Neural cell (in vitro differentiated cells): ENCODE measurements around the gene MAP1LC3B. TPM values are rescaled to one million over a fixed set of nuclear protein-coding genes. Genes with fewer than 3 reads are reported as not detected.

Source experiments
- H2AFZ ChIP-seq: fragments of 200-600, 300-800 bp; sonication (generic), shearing (Covaris generic); 2 replicates; pipeline ENCODE4 v1.6.0; 2014; ENCODE audit warnings: low read depth, mild to moderate bottlenecking, antibody characterized with exemption, low read length, moderate library complexity
- H3F3A ChIP-seq: fragments of 200-600 bp; shearing (Covaris generic); 2 replicates; pipeline ENCODE4 v1.6.1; 2016; ENCODE audit warnings: mild to moderate bottlenecking, moderate library complexity, mixed read lengths, antibody characterized with exemption, low read length; ENCODE audit not compliant: insufficient read depth, poor library complexity, severe bottlenecking
- H3K27ac ChIP-seq: fragments of 200-600, 300-800 bp; sonication (generic), shearing (Covaris generic); 2 replicates; pipeline ENCODE4 v1.5.1; 2014; ENCODE audit warnings: mild to moderate bottlenecking, low read length, moderate library complexity
- H3K27me3 ChIP-seq: fragments of 300-800, 200-600 bp; sonication (generic), shearing (Covaris generic); 2 replicates; pipeline ENCODE4 v1.6.0; 2014; ENCODE audit warnings: mild to moderate bottlenecking, low read depth, low read length, moderate library complexity; ENCODE audit not compliant: insufficient read depth
- H3K36me3 ChIP-seq: fragments of 300-800, 200-600 bp; sonication (generic), shearing (Covaris generic); 2 replicates; pipeline ENCODE4 v1.5.1; 2014; ENCODE audit warnings: mild to moderate bottlenecking, antibody characterized with exemption, low read length, moderate library complexity; ENCODE audit not compliant: insufficient read depth
- H3K4me2 ChIP-seq: fragments of 300-800, 200-600 bp; sonication (generic), shearing (Covaris generic); 2 replicates; pipeline ENCODE4 v1.6.0; 2014; ENCODE audit warnings: mild to moderate bottlenecking, low read length
- H3K4me3 ChIP-seq: fragments of 300-800, 200-600 bp; sonication (generic), shearing (Covaris generic); 2 replicates; pipeline ENCODE4 v1.5.1; 2014; ENCODE audit warnings: mild to moderate bottlenecking, low read length, moderate library complexity
- H3K79me2 ChIP-seq: fragments of 200-600 bp; shearing (Covaris generic); replicated peaks from 2 replicates; pipeline ENCODE4 v1.6.0; 2014; ENCODE audit warnings: mild to moderate bottlenecking, low read length, moderate library complexity; ENCODE audit not compliant: insufficient read depth
- H3K9ac ChIP-seq: fragments of 300-800, 200-600 bp; sonication (generic), shearing (Covaris generic); 2 replicates; pipeline ENCODE4 v1.6.1; 2016; ENCODE audit warnings: mild to moderate bottlenecking, low read length, mixed read lengths
- H3K9me2 ChIP-seq: fragments of 200-600 bp; shearing (Covaris generic); 2 replicates; pipeline ENCODE4 v1.6.1; 2016; ENCODE audit warnings: mild to moderate bottlenecking, low read length, mixed read lengths; ENCODE audit not compliant: insufficient read depth
- H3K9me3 ChIP-seq: fragments of 200-600, 300-800 bp; sonication (generic), shearing (Covaris generic); 2 replicates; pipeline ENCODE4 v1.6.1; 2016; ENCODE audit warnings: mild to moderate bottlenecking, mixed run types, low read length, moderate library complexity, mixed read lengths
- H4K20me1 ChIP-seq: fragments of 200-600 bp; shearing (Covaris generic); 2 replicates; pipeline ENCODE4 v1.6.1; 2016; ENCODE audit warnings: mild to moderate bottlenecking, mixed run types; ENCODE audit not compliant: insufficient read depth
- EP300 ChIP-seq: fragments of 450-650 bp; conservative IDR thresholded peaks from 2 replicates; pipeline ENCODE4 v1.6.1; 2014; ENCODE audit warnings: antibody characterized with exemption, mild to moderate bottlenecking, moderate library complexity; ENCODE audit not compliant: poor library complexity, severe bottlenecking
- EZH2 ChIP-seq: fragments of 200-600, 300-800 bp; shearing (Covaris generic), sonication (generic); IDR thresholded peaks from 2 replicates; pipeline ENCODE4 v1.6.1; 2014; ENCODE audit warnings: antibody characterized with exemption, low read length, borderline replicate concordance, mild to moderate bottlenecking; ENCODE audit not compliant: insufficient read depth, poor library complexity, severe bottlenecking
- MXI1 ChIP-seq: fragments of 450-650 bp; conservative IDR thresholded peaks from 2 replicates; pipeline ENCODE4 v1.6.1; 2014; ENCODE audit warnings: antibody characterized with exemption, mild to moderate bottlenecking; ENCODE audit not compliant: poor library complexity, severe bottlenecking
- POLR2AphosphoS5 ChIP-seq: IDR thresholded peaks from 2 replicates; pipeline ENCODE4 v1.6.1; 2012
- RAD21 ChIP-seq: fragments of 450-650 bp; conservative IDR thresholded peaks from 2 replicates; pipeline ENCODE4 v1.6.1; 2014; ENCODE audit warnings: antibody characterized with exemption, mild to moderate bottlenecking, moderate library complexity
- REST ChIP-seq: IDR thresholded peaks from 2 replicates; pipeline ENCODE4 v1.6.1; 2012; ENCODE audit warnings: borderline replicate concordance
- SMC3 ChIP-seq: fragments of 450-650 bp; conservative IDR thresholded peaks from 2 replicates; pipeline ENCODE4 v1.6.1; 2014; ENCODE audit warnings: antibody characterized with exemption, mild to moderate bottlenecking, moderate library complexity; ENCODE audit not compliant: poor library complexity
- TAF1 ChIP-seq: IDR thresholded peaks from 2 replicates; pipeline ENCODE4 v1.6.1; 2012; ENCODE audit warnings: low read depth
- polyA plus RNA-seq: library from polyadenylated mRNA; depleted of rRNA; stranded (reverse); fragments of >200 nt; gene quantifications from 2 replicates; pipeline ENCODE4 v1.2.3, GENCODE V29; 2014
- TF ChIP-seq, protein P1 (sequence below): fragments of 450-650 bp; IDR thresholded peaks from 2 replicates; pipeline ENCODE4 v1.5.1; 2014; ENCODE audit warnings: antibody characterized with exemption, mild to moderate bottlenecking, moderate library complexity; ENCODE audit not compliant: poor library complexity, severe bottlenecking

The MAP1LC3B gene
- polyA plus RNA-seq, 1 donor from 2014 or later, result 73.1 TPM

DNA sequence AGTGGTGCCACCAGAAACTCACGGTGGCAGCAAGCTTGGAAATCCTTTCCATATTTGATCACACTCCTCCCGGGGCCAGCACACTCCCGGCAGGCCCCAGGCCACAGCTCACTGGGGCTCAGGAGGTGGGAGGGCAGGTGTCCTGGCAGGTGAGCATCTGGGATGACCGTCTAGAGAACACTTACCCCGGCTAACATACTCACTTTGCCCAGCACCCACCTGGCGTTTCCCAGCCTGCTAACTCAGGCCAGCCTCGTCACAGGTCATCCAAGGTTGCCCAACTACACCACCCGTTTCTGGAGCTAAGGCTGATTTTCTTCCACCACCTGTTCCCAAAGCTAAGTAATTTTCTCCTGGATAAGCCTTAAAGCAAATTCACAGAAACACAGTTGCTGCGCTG lies 33.4 kb upstream of the MAP1LC3B start:
- H3K9ac ChIP-seq, result no peak overlapping the region
- TF ChIP-seq, protein P1, sequence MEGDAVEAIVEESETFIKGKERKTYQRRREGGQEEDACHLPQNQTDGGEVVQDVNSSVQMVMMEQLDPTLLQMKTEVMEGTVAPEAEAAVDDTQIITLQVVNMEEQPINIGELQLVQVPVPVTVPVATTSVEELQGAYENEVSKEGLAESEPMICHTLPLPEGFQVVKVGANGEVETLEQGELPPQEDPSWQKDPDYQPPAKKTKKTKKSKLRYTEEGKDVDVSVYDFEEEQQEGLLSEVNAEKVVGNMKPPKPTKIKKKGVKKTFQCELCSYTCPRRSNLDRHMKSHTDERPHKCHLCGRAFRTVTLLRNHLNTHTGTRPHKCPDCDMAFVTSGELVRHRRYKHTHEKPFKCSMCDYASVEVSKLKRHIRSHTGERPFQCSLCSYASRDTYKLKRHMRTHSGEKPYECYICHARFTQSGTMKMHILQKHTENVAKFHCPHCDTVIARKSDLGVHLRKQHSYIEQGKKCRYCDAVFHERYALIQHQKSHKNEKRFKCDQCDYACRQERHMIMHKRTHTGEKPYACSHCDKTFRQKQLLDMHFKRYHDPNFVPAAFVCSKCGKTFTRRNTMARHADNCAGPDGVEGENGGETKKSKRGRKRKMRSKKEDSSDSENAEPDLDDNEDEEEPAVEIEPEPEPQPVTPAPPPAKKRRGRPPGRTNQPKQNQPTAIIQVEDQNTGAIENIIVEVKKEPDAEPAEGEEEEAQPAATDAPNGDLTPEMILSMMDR, result no peak
- no peak for TF ChIP-seq TAF1
- TF ChIP-seq REST, result no peak
- no peak for TF ChIP-seq SMC3
- TF ChIP-seq EZH2, result no peak
- no peak for TF ChIP-seq RAD21
- no peak for TF ChIP-seq POLR2AphosphoS5
- no peak for TF ChIP-seq EP300
- TF ChIP-seq MXI1, result no peak
- no peaks in the 10 kb centered on the region for H3K9me3 ChIP-seq
- H3K36me3 ChIP-seq, result peaks cover 10% of the 10 kb centered on the region
- H3K4me2 ChIP-seq, result no peak overlapping the region
- no peaks in the 10 kb centered on the region for H3K79me2 ChIP-seq
- H3F3A ChIP-seq, result no peaks in the 10 kb centered on the region
- H3K27ac ChIP-seq, result no peak overlapping the region
- no peaks in the 10 kb centered on the region for H3K9me2 ChIP-seq
- no peak overlapping the region for H2AFZ ChIP-seq
- no peak overlapping the region for H3K4me3 ChIP-seq
- no peaks in the 10 kb centered on the region for H3K27me3 ChIP-seq
- H4K20me1 ChIP-seq, result no peaks in the 10 kb centered on the region

- no peaks in the 10 kb centered on the region for H3K9me3 ChIP-seq
- H3K9ac ChIP-seq, result no peak overlapping the region
- no peaks in the 10 kb centered on the region for H4K20me1 ChIP-seq
- H2AFZ ChIP-seq, result no peak overlapping the region
- H3K4me3 ChIP-seq, result no peak overlapping the region
- no peaks in the 10 kb centered on the region for H3F3A ChIP-seq
- no peak overlapping the region for H3K27ac ChIP-seq
- no peaks in the 10 kb centered on the region for H3K27me3 ChIP-seq
- TF ChIP-seq EP300, result no peak
- no peak for TF ChIP-seq REST
- TF ChIP-seq SMC3, result no peak
- no peak for TF ChIP-seq MXI1
- no peak for TF ChIP-seq EZH2
- TF ChIP-seq POLR2AphosphoS5, result no peak
- TF ChIP-seq, protein P1, result no peak
- TF ChIP-seq TAF1, result no peak
- TF ChIP-seq RAD21, result no peak
- H3K9me2 ChIP-seq, result no peaks in the 10 kb centered on the region
- peaks cover 10% of the 10 kb centered on the region for H3K36me3 ChIP-seq
- no peaks in the 10 kb centered on the region for H3K79me2 ChIP-seq
- H3K4me2 ChIP-seq, result no peak overlapping the region
Observed at GRCh38 chr16:87359121-87359520, 33.0 kb upstream of the MAP1LC3B start.
